GM04503 (cell line): ENCODE data around the gene CEP68.

ENCODE experiments used
- DNase-seq: peaks from one replicate; pipeline ENCODE4 v3.0.0-alpha.2; 2012; ENCODE audit warnings: low read depth

The CEP68 gene

GRCh38 chr2:65057391-65058052 is 1.3 kb downstream of the CEP68 start:
- no peak for DNase-seq

GRCh38 chr2:65059071-65059470 is 2.9 kb downstream of the CEP68 start:
- no peak for DNase-seq

- no peak for DNase-seq
These were observed 5.1 kb downstream of the CEP68 start for GRCh38 chr2:65061146-65061909.

GRCh38 chr2:65061910-65062339 is 5.7 kb downstream of the CEP68 start:
- DNase-seq, result no peak

GRCh38 chr2:65062843-65063825 is 6.9 kb downstream of the CEP68 start:
- no peak for DNase-seq

GRCh38 chr2:65064728-65065552 is 8.7 kb downstream of the CEP68 start:
- peak; percentile 87 for DNase-seq

- DNase-seq, result no peak
These were observed 11.8 kb downstream of the CEP68 start for GRCh38 chr2:65067806-65068553.

GRCh38 chr2:65069439-65069824 is 13.2 kb downstream of the CEP68 start:
- no peak for DNase-seq

GRCh38 chr2:65070172-65070830 is 14.1 kb downstream of the CEP68 start:
- DNase-seq, result no peak

GRCh38 chr2:65070856-65071255 is 14.6 kb downstream of the CEP68 start:
- no peak for DNase-seq

GRCh38 chr2:65071499-65072180 is 15.4 kb downstream of the CEP68 start:
- no peak for DNase-seq

GRCh38 chr2:65072181-65072970 is 16.2 kb downstream of the CEP68 start:
- no peak for DNase-seq

GRCh38 chr2:65073879-65074565 is 17.8 kb downstream of the CEP68 start:
- DNase-seq, result no peak

GRCh38 chr2:65075176-65075575 is 19.0 kb downstream of the CEP68 start:
- DNase-seq, result no peak

- no peak for DNase-seq
These were observed 19.6 kb downstream of the CEP68 start for GRCh38 chr2:65075605-65076344.

- no peak for DNase-seq
These were observed 20.1 kb downstream of the CEP68 start for GRCh38 chr2:65076345-65076710.

- DNase-seq, result no peak
These were observed 21.7 kb downstream of the CEP68 start for GRCh38 chr2:65077898-65078297.

- DNase-seq, result no peak
These were observed 22.8 kb downstream of the CEP68 start for GRCh38 chr2:65079017-65079416.
